Naive B cell (primary cell): ENCODE measurements around the gene SELENOH. TPM values are rescaled to one million over a fixed set of nuclear protein-coding genes. Genes with fewer than 3 reads are reported as not detected.

Experiments used
- ATAC-seq, 2 donors: fragments of 150-1000 bp; cut with Tn5 transposase; 2 replicates each; pipeline ENCODE4 v1.10.0; 2021; ENCODE audit warnings: low read depth in 2 of 2, mild to moderate bottlenecking in 2 of 2, moderate library complexity in 2 of 2
- DNase-seq: peaks from one replicate; pipeline ENCODE4 v3.0.0; 2022
- H3K27ac Mint-ChIP-seq, 6 donors: one replicate each; pipeline ENCODE4 v1.8.0; 2020 to 2022; ENCODE audit warnings: mild to moderate bottlenecking in 6 of 6, mixed read lengths in 6 of 6, moderate library complexity in 5 of 6, inconsistent platforms in 2 of 6
- H3K27me3 Mint-ChIP-seq, 3 donors: one replicate each; pipeline ENCODE4 v1.8.0; 2021 to 2022; ENCODE audit warnings: mixed read lengths in 3 of 3, mild to moderate bottlenecking in 1 of 3
- H3K36me3 Mint-ChIP-seq, 2 donors: one replicate each; pipeline ENCODE4 v1.8.0; 2020 to 2022; ENCODE audit warnings: mixed read lengths in 2 of 2, inconsistent platforms in 1 of 2, mild to moderate bottlenecking in 1 of 2
- H3K4me1 Mint-ChIP-seq, 3 donors: one replicate each; pipeline ENCODE4 v1.8.0; 2020 to 2022; ENCODE audit warnings: mixed read lengths in 3 of 3, inconsistent platforms in 1 of 3, mild to moderate bottlenecking in 1 of 3, moderate library complexity in 1 of 3
- H3K4me3 Mint-ChIP-seq, 8 donors: one replicate each; pipeline ENCODE4 v1.8.0; 2020 to 2022; ENCODE audit warnings: mild to moderate bottlenecking in 8 of 8, mixed read lengths in 8 of 8, moderate library complexity in 8 of 8, inconsistent platforms in 2 of 8
- H3K9me3 Mint-ChIP-seq, 7 donors: one replicate each; pipeline ENCODE4 v1.8.0; 2020 to 2022; ENCODE audit warnings: mixed read lengths in 7 of 7, mild to moderate bottlenecking in 5 of 7, inconsistent platforms in 2 of 7, moderate library complexity in 1 of 7
- polyA plus RNA-seq, 6 donors: library from polyadenylated mRNA; unstranded; fragments of 300-500 nt; fragmentation: Illumina TruSeq; gene quantifications; one replicate each; pipeline ENCODE4 v1.2.3, GENCODE V29; 2021; ENCODE audit warnings: low read depth in 6 of 6

The SELENOH gene
- polyA plus RNA-seq, 6 donors from 2014 or later: 299 to 401 (median 350) TPM

- Mint-ChIP-seq H3K9me3 (no peaks in the 10 kb centered on the region), H3K4me3 (no peak overlapping the region), H3K4me1 (peaks cover 0 to 10% (median 9%) of the 10 kb centered on the region in 3 donors), H3K27me3 (no peaks in the 10 kb centered on the region), H3K36me3 (no peaks in the 10 kb centered on the region), H3K27ac (no peak overlapping the region)
- no peak for ATAC-seq
- DNase-seq: no peak
Observed at GRCh38 chr11:57727185-57727584, 14.1 kb upstream of the SELENOH start.

DNA sequence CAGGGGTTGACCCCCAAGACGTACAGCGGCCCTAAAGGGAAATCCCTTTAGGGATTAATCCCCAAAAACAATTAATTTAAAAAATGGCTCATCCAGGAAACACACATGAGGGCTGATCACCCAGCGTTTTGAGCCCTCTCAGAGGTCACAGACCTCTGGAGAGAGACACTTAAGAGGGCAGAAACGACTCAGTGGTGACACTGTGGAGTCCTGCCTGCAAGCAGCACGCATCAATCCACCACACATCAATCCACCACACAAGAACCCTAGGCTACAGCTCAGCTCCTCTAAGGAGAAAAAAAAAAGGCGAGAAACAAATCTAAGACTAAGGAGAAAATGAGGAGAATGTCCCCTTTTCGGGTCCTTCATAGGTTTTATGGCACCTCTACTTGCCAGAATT, 12.5 kb upstream of the SELENOH start:
- DNase-seq (no peak), ATAC-seq (no peak)
- H3K27me3 Mint-ChIP-seq: no peaks in the 10 kb centered on the region
- H3K36me3 Mint-ChIP-seq: no peaks in the 10 kb centered on the region
- H3K4me3 Mint-ChIP-seq: no peak overlapping the region
- H3K27ac Mint-ChIP-seq: peak overlapping the region in 1 of 6 donors; percentile 43
- H3K4me1 Mint-ChIP-seq: peaks cover 0 to 12% (median 9%) of the 10 kb centered on the region in 3 donors
- no peaks in the 10 kb centered on the region for H3K9me3 Mint-ChIP-seq

GRCh38 chr11:57729479-57729878, 11.8 kb upstream of the SELENOH start:
- Mint-ChIP-seq H3K4me3 (no peak overlapping the region), H3K36me3 (no peaks in the 10 kb centered on the region), H3K27ac (peak overlapping the region in 1 of 6 donors; percentile 42), H3K27me3 (no peaks in the 10 kb centered on the region), H3K9me3 (no peaks in the 10 kb centered on the region), H3K4me1 (peaks cover 3 to 13% (median 9%) of the 10 kb centered on the region in 3 donors)
- no peak for DNase-seq
- peak in 1 of 2 donors; percentile 60 for ATAC-seq

DNA sequence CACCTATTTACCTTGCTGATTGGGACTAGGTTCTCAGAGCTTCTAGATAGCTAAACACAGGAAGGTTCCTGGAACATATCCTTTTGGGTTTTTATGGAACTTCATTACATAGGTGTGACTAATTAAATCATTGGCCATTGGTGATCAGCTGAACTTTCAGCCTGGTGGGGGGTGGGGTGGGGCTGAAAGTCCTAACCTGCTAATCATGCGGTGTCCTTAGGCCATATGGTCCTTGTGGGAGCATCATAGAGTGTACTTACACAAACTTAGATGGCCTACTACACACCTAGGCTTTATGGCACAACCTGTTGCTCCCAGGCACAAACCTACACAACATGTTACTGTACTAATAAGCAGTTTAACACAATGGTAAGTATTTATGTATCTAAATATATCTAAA, 8.6 kb upstream of the SELENOH start:
- ATAC-seq: no peak
- no peak for DNase-seq
- Mint-ChIP-seq H3K27ac (no peak overlapping the region), H3K36me3 (peaks cover 0 to 7% of the 10 kb centered on the region in 2 donors), H3K4me1 (peaks cover 8 to 11% (median 9%) of the 10 kb centered on the region in 3 donors), H3K27me3 (no peaks in the 10 kb centered on the region), H3K9me3 (no peaks in the 10 kb centered on the region), H3K4me3 (no peak overlapping the region)

- H3K4me3 Mint-ChIP-seq: peak overlapping the region in 2 of 8 donors; percentile 32 to 49
- no peaks in the 10 kb centered on the region for H3K9me3 Mint-ChIP-seq
- H3K36me3 Mint-ChIP-seq: peaks cover 9 to 13% of the 10 kb centered on the region in 2 donors
- DNase-seq (no peak), ATAC-seq (no peak)
- H3K27ac Mint-ChIP-seq: peak overlapping the region in 2 of 6 donors; percentile 19 to 65
- H3K4me1 Mint-ChIP-seq: peaks cover under 1 to 11% (median 6%) of the 10 kb centered on the region in 3 donors
- no peaks in the 10 kb centered on the region for H3K27me3 Mint-ChIP-seq
Observed at GRCh38 chr11:57735619-57736298, 5.5 kb upstream of the SELENOH start.

- DNase-seq: no peak
- Mint-ChIP-seq H3K4me3 (peak overlapping the region; percentile 94 to 100 (median 98)), H3K27me3 (no peaks in the 10 kb centered on the region), H3K9me3 (no peaks in the 10 kb centered on the region), H3K36me3 (peaks cover 8 to 22% of the 10 kb centered on the region in 2 donors), H3K4me1 (peaks cover 27 to 57% (median 51%) of the 10 kb centered on the region in 3 donors), H3K27ac (peak overlapping the region; percentile 98 to 100 (median 100))
- peak; percentile 0 to 2 for ATAC-seq
Observed at GRCh38 chr11:57742087-57742452, 779 bp downstream of the SELENOH start.

DNA sequence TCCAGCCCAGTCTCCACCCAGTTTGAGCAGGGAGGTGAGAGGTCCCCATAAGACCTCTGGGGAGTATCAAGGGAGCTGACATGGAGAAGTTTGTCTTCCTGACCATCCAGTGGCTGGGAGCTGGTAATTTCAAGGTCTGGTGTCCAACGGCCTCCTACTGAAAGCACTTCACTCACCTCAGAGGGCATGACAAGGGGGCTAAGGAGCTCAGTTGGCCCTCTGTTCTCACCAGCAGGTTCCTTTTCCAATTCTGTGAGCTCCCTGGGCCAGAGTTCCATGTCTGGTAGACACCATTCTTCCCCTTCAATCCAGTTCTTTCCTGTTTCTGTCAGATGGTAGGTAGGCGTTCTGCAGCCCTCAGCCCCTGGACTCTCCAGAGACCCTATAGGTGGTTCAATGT, 3.1 kb downstream of the SELENOH start:
- H3K4me1 Mint-ChIP-seq: peaks cover 34 to 60% (median 51%) of the 10 kb centered on the region in 3 donors
- H3K4me3 Mint-ChIP-seq: peak overlapping the region in 5 of 8 donors; percentile 15 to 82 (median 70)
- no peaks in the 10 kb centered on the region for H3K9me3 Mint-ChIP-seq
- H3K36me3 Mint-ChIP-seq: peaks cover 4 to 17% of the 10 kb centered on the region in 2 donors
- DNase-seq (no peak), ATAC-seq (no peak)
- no peaks in the 10 kb centered on the region for H3K27me3 Mint-ChIP-seq
- H3K27ac Mint-ChIP-seq: peak overlapping the region in 5 of 6 donors; percentile 44 to 88 (median 80)

DNA sequence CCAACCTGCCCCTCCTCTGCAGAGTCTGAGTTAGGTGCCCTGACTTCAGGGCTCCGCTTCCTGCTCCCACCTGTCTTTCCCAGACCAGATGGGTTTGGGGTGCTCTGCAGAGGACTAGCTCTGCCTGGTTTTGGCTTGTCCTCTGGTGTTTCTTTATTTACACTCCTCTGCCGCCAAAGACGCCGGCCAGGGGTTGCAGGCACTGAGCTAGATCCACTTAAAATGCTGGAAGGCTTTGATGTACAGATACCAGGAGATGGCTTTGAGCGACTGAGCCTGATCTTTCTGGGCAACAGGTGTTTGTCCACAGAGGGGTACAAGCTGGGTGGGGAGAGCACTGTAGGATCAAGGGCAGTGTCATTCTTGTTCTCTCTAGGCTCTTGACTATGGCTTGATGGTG, 3.9 kb downstream of the SELENOH start:
- DNase-seq (no peak), ATAC-seq (no peak)
- H3K9me3 Mint-ChIP-seq: no peaks in the 10 kb centered on the region
- peak overlapping the region in 4 of 8 donors; percentile 9 to 82 (median 56) for H3K4me3 Mint-ChIP-seq
- peak overlapping the region; percentile 69 to 90 (median 82) for H3K27ac Mint-ChIP-seq
- peaks cover 4 to 17% of the 10 kb centered on the region in 2 donors for H3K36me3 Mint-ChIP-seq
- H3K4me1 Mint-ChIP-seq: peaks cover 34 to 60% (median 51%) of the 10 kb centered on the region in 3 donors
- H3K27me3 Mint-ChIP-seq: no peaks in the 10 kb centered on the region

GRCh38 chr11:57746920-57747319, 5.6 kb downstream of the SELENOH start:
- Mint-ChIP-seq H3K27me3 (no peaks in the 10 kb centered on the region), H3K27ac (peak overlapping the region in 5 of 6 donors; percentile 70 to 93 (median 80)), H3K36me3 (peaks cover 4 to 11% of the 10 kb centered on the region in 2 donors), H3K9me3 (no peaks in the 10 kb centered on the region), H3K4me3 (peak overlapping the region in 2 of 8 donors; percentile 33 to 67), H3K4me1 (peaks cover 34 to 53% (median 48%) of the 10 kb centered on the region in 3 donors)
- no peak for ATAC-seq
- no peak for DNase-seq

GRCh38 chr11:57751176-57751575, 9.9 kb downstream of the SELENOH start:
- ATAC-seq (no peak), DNase-seq (no peak)
- H3K27me3 Mint-ChIP-seq: no peaks in the 10 kb centered on the region
- H3K36me3 Mint-ChIP-seq: peaks cover 4 to 7% of the 10 kb centered on the region in 2 donors
- no peaks in the 10 kb centered on the region for H3K9me3 Mint-ChIP-seq
- H3K4me3 Mint-ChIP-seq: no peak overlapping the region
- H3K27ac Mint-ChIP-seq: peak overlapping the region in 3 of 6 donors; percentile 49 to 92 (median 78)
- H3K4me1 Mint-ChIP-seq: peaks cover 12 to 17% (median 15%) of the 10 kb centered on the region in 3 donors

GRCh38 chr11:57751676-57752253, 10.5 kb downstream of the SELENOH start, which contains the start of gene BTBD18:
Gene BTBD18 (minus strand): TSS chr11:57751819. CDS start chr11:57751188, 631 bp downstream.
- H3K4me3 Mint-ChIP-seq: no peak within 1 kb of the TSS
- no peaks in the 10 kb centered on the region for H3K9me3 Mint-ChIP-seq
- no peak for DNase-seq
- peaks cover 4 to 7% of the 10 kb centered on the region in 2 donors for H3K36me3 Mint-ChIP-seq
- ATAC-seq: peak in 1 of 2 donors; percentile 33
- peaks cover 7 to 15% (median 12%) of the 10 kb centered on the region in 3 donors for H3K4me1 Mint-ChIP-seq
- peak within 1 kb of the TSS in 5 of 6 donors; percentile 8 to 92 (median 76) for H3K27ac Mint-ChIP-seq
- H3K27me3 Mint-ChIP-seq: no peaks in the 10 kb centered on the region

GRCh38 chr11:57752954-57753353, 11.7 kb downstream of the SELENOH start:
- H3K36me3 Mint-ChIP-seq: no peaks in the 10 kb centered on the region
- no peaks in the 10 kb centered on the region for H3K27me3 Mint-ChIP-seq
- no peak for ATAC-seq
- H3K9me3 Mint-ChIP-seq: no peaks in the 10 kb centered on the region
- peak overlapping the region in 2 of 6 donors; percentile 60 to 70 for H3K27ac Mint-ChIP-seq
- peak overlapping the region in 1 of 8 donors; percentile 28 for H3K4me3 Mint-ChIP-seq
- peaks cover 6 to 11% (median 7%) of the 10 kb centered on the region in 3 donors for H3K4me1 Mint-ChIP-seq
- DNase-seq: no peak

DNA sequence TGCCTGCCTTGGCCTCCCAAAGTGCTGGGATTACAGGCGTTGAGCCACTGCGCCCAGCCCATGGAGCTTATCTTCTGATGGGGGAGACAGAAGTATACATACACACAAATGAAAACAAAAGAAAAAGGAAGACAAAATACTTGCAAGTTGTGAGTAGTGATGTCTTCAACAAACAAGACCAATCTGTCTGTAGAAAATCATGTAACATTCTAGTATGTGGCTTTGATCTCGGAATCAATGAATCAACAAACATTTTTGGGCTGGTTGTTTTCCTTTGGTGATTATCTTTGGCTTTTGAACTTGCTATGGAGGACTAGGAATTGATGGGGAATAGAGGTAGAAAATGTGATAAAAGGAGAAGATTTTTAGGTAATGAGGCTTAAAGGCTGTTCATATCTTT, 16.9 kb downstream of the SELENOH start:
- Mint-ChIP-seq H3K4me3 (no peak overlapping the region), H3K9me3 (no peaks in the 10 kb centered on the region), H3K27me3 (no peaks in the 10 kb centered on the region), H3K27ac (peak overlapping the region in 1 of 6 donors; percentile 1), H3K36me3 (no peaks in the 10 kb centered on the region), H3K4me1 (peaks cover 13 to 20% (median 20%) of the 10 kb centered on the region in 3 donors)
- ATAC-seq (no peak), DNase-seq (no peak)
